Left ventricle myocardium inferior (tissue), 1 donor: ENCODE measurements around the gene THADA. TPM values are rescaled to one million over a fixed set of nuclear protein-coding genes. Genes with fewer than 3 reads are reported as not detected.

Source experiments
- DNase-seq: peaks from one replicate; pipeline ENCODE4 v3.0.0-alpha.2; 2020
- H3K27ac ChIP-seq: fragments of 200-600 bp; replicated peaks from 2 replicates; pipeline ENCODE4 v1.8.0; 2021
- H3K27me3 ChIP-seq: fragments of 200-600 bp; 2 replicates; pipeline ENCODE4 v1.8.0; 2021; ENCODE audit warnings: low read depth
- H3K36me3 ChIP-seq: fragments of 200-600 bp; 2 replicates; pipeline ENCODE4 v1.8.0; 2021
- H3K4me1 ChIP-seq: fragments of 200-600 bp; 2 replicates; pipeline ENCODE4 v1.8.0; 2021
- H3K4me3 ChIP-seq: fragments of 200-600 bp; 2 replicates; pipeline ENCODE4 v1.8.0; 2021; ENCODE audit warnings: mild to moderate bottlenecking, moderate library complexity
- H3K9me3 ChIP-seq: fragments of 200-600 bp; replicated peaks from 2 replicates; pipeline ENCODE4 v1.8.0; 2021
- intact Hi-C: fragments of 100-400 bp; cut with micrococcal nuclease; formaldehyde crosslinking; loops from one replicate; pipeline ENCODE4 v1.11.0; 2022
- total RNA-seq: library from RNA; stranded (reverse); fragmentation: NEBNext Ultra II Directional; extraction: Animal tissue kit (Norgen Biotek cat#: 25700); gene quantifications from one replicate; pipeline ENCODE4 v1.2.1, GENCODE V29; 2021
- TF ChIP-seq, protein P1 (sequence below): fragments of 200-600 bp; IDR thresholded peaks from 2 replicates; pipeline ENCODE4 v1.8.0; 2021; ENCODE audit warnings: antibody characterized with exemption, mild to moderate bottlenecking, borderline replicate concordance
- donor health status: DM: no; HTN: yes; CAD: no; lungs with severe emphysema.

Gene THADA
- total RNA-seq, 1 donor from 2014 or later = 15.4 TPM

DNA sequence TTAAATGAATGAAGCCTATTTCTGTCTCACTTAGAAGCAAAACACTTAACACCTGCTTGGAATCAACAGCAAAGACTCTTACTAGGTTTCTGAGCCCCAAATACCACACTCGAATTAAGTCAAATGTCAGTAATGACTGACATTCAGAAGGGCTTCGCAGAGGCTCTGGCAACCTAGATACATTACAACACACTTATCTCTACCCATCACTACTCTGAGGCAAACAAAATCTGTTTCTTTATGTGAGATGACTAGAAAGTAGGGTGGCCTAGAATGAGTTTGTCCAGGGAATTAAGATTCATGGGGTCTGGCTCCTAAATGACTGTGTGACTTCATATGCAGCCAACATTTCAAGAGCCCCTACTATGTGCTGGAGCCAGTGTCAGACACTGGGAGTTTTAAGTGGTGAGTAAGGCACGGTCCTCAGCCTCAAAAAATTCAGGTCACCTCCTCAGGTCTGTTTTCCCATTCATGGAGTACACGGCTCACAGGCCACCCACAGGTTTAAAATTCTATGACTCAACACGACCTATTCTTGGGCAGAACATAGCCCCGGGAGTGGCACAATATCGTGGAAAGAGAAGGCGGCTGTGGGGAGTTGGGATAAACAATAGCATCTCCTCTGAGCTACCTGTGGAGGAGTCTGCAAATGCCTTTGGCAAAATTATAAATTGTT, 219.2 kb downstream of the THADA start:
- no peak for DNase-seq
- H3K36me3 ChIP-seq = no peaks in the 10 kb centered on the region
- H3K9me3 ChIP-seq = no peaks in the 10 kb centered on the region
- TF ChIP-seq, protein P1, sequence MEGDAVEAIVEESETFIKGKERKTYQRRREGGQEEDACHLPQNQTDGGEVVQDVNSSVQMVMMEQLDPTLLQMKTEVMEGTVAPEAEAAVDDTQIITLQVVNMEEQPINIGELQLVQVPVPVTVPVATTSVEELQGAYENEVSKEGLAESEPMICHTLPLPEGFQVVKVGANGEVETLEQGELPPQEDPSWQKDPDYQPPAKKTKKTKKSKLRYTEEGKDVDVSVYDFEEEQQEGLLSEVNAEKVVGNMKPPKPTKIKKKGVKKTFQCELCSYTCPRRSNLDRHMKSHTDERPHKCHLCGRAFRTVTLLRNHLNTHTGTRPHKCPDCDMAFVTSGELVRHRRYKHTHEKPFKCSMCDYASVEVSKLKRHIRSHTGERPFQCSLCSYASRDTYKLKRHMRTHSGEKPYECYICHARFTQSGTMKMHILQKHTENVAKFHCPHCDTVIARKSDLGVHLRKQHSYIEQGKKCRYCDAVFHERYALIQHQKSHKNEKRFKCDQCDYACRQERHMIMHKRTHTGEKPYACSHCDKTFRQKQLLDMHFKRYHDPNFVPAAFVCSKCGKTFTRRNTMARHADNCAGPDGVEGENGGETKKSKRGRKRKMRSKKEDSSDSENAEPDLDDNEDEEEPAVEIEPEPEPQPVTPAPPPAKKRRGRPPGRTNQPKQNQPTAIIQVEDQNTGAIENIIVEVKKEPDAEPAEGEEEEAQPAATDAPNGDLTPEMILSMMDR = no peak
- no peak overlapping the region for H3K4me3 ChIP-seq
- intact Hi-C loops = no loop called here
- no peaks in the 10 kb centered on the region for H3K27me3 ChIP-seq
- H3K27ac ChIP-seq = peak overlapping the region; percentile 55
- H3K4me1 ChIP-seq = peaks cover 23% of the 10 kb centered on the region

DNA sequence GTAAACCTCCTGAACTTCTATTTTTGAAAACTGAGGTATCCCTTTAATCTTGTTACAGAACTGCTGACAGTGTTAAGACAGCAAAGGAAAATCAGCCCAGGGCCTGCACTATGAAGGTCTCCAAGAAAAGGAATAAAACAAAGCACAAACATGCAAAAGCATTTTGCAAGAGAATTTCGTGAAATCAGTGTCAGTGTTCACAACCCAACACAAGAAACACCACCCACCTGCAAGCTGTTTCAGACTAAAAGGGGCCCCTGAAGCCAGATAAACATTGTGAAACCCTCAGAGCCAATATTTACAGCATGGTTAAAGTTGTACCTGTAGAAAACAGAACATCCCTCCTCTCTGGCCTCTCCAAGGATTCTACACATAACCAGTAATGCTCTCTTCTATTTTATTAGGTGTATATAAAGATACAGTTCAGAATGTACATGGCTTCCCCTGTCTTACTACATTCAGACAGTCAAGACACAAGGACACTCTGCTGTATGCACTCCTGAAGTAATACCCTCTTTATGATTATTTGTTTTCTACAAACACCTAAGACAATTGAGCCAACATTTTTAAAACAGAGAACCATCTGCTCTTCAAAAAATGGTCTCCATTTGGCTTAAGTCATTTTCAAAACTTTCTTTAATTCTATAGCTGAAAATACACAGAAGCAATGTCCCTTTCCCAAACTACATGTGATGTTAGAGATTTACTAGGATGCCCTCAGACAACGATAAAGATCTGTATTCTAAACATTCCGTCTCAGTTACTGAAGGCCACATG, 219.9 kb downstream of the THADA start:
- Histone ChIP-seq H3K36me3 (no peaks in the 10 kb centered on the region), H3K9me3 (no peaks in the 10 kb centered on the region), H3K4me1 (peaks cover 31% of the 10 kb centered on the region), H3K27me3 (no peaks in the 10 kb centered on the region), H3K27ac (peak overlapping the region; percentile 55), H3K4me3 (no peak overlapping the region)
- TF ChIP-seq, protein P1 = no peak
- intact Hi-C loops = no loop called here
- DNase-seq = no peak

DNA sequence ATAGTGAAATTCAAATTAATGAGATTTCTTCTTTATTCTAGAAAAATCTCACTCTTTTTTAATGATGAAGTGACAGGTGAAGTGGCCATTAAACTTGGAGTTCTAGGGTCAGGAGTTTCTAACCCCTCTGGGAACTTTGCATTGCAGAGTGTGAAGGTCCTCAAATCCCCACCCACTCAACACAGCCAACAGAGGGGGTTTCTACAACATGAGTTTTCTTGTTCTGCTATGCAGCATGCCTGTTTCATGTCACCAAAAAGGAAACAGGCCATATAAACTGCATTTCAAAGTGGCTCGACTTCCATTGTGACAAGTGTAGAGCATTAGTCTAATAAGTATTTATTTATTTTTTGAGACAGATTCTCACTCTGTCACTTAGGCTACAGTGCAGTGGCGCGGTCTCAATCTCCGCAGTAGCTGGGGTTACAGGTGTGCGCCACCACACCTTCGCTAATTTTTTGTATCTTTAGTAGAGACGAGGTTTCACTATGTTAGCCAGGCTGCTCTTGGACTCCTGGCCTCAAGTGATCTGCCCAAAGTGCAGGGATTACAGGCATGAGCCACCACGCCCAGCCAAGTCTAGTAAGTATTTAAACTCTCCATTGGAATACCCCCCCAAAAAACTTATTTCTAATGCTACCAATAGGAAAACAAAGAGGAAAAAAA, 223.3 kb downstream of the THADA start:
- H3K27me3 ChIP-seq = no peaks in the 10 kb centered on the region
- intact Hi-C loops = no loop called here
- H3K4me3 ChIP-seq = no peak overlapping the region
- no peaks in the 10 kb centered on the region for H3K36me3 ChIP-seq
- TF ChIP-seq, protein P1 = no peak
- peaks cover 52% of the 10 kb centered on the region for H3K4me1 ChIP-seq
- H3K27ac ChIP-seq = no peak overlapping the region
- no peaks in the 10 kb centered on the region for H3K9me3 ChIP-seq
- no peak for DNase-seq

DNA sequence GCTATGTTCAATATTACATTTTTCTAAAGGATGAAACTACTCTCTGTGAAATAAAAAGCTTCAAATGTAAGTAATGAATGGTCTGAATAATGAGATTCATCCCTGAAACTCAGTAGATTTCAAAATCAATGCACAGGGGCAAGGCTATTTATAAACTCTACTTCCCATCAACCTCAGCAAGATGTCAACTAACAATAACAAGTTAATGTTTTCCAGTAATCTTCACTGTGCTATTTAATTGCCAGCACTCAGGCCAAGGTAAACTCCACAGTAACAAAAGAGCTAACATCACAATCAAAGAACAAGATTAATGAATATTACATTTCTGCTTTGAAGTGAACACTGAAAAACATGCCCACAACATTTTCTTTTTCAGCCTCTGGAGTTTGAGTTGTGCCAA, 225.1 kb downstream of the THADA start:
- TF ChIP-seq, protein P1 = no peak
- no peak for DNase-seq
- Histone ChIP-seq H3K27ac (peak overlapping the region; percentile 52), H3K27me3 (no peaks in the 10 kb centered on the region), H3K4me1 (peaks cover 39% of the 10 kb centered on the region), H3K36me3 (no peaks in the 10 kb centered on the region), H3K4me3 (no peak overlapping the region), H3K9me3 (no peaks in the 10 kb centered on the region)
- intact Hi-C loops = no loop called here

DNA sequence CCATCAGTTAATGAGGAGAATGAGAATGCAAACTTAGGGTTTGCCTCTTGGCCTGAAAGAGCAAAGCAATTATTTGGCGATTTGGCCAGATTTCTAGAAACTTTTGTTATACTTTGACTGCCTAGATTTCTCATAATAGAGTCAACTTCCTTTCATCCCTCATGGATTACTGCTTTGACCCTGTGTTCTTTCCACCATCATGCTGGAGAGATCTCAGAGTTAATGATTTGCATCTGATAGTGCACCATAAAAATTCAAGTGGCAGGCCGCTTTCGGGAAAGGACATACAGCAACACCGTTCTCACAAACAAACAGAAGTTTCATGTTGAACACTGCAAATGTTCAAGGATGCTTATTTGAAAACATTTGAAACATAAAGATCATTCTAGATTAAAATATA, 225.7 kb downstream of the THADA start:
- Histone ChIP-seq H3K36me3 (no peaks in the 10 kb centered on the region), H3K4me1 (peaks cover 34% of the 10 kb centered on the region), H3K4me3 (no peak overlapping the region), H3K9me3 (no peaks in the 10 kb centered on the region), H3K27me3 (no peaks in the 10 kb centered on the region), H3K27ac (peak overlapping the region; percentile 52)
- TF ChIP-seq, protein P1 = no peak
- no peak for DNase-seq
- intact Hi-C loops = no loop called here
